Fibroblast of lung (primary cell): ENCODE data around the gene DLGAP1.

ENCODE experiments used
- CTCF ChIP-seq, 2 donors: IDR thresholded peaks in 1 of 2; conservative IDR thresholded peaks in 1 of 2; 1 replicate in 1 of 2; 2 replicates in 1 of 2; pipeline ENCODE4 v1.5.1; 2011 to 2012; ENCODE audit warnings: low read length in 2 of 2, control low read depth in 1 of 2, inconsistent platforms in 1 of 2, low read depth in 1 of 2, mild to moderate bottlenecking in 1 of 2
- EZH2 ChIP-seq: IDR thresholded peaks from 2 replicates; pipeline ENCODE4 v1.5.1; 2012; ENCODE audit warnings: low read length, control low read depth, mild to moderate bottlenecking; ENCODE audit errors: missing control alignments

- TF ChIP-seq CTCF (conservative IDR thresholded peaks at IDR 0.05 in 1 of 2, IDR thresholded peaks at IDR 0.05 in 1 of 2; ENCODE audit: low read depth in 1 of 2, low read length in 2 of 2) (no peak), EZH2 (no peak)
Observed at GRCh38 chr18:4311136-4311535, 144.0 kb downstream of the DLGAP1 start.
